ENCODE results near the gene RTN4RL1. TPM values are rescaled to one million over a fixed set of nuclear protein-coding genes. Genes with fewer than 3 reads are reported as not detected.

RTN4RL1 gene
- total RNA-seq, 2 donors from 2014 or later: 3.1 to 3.6 TPM

DNA sequence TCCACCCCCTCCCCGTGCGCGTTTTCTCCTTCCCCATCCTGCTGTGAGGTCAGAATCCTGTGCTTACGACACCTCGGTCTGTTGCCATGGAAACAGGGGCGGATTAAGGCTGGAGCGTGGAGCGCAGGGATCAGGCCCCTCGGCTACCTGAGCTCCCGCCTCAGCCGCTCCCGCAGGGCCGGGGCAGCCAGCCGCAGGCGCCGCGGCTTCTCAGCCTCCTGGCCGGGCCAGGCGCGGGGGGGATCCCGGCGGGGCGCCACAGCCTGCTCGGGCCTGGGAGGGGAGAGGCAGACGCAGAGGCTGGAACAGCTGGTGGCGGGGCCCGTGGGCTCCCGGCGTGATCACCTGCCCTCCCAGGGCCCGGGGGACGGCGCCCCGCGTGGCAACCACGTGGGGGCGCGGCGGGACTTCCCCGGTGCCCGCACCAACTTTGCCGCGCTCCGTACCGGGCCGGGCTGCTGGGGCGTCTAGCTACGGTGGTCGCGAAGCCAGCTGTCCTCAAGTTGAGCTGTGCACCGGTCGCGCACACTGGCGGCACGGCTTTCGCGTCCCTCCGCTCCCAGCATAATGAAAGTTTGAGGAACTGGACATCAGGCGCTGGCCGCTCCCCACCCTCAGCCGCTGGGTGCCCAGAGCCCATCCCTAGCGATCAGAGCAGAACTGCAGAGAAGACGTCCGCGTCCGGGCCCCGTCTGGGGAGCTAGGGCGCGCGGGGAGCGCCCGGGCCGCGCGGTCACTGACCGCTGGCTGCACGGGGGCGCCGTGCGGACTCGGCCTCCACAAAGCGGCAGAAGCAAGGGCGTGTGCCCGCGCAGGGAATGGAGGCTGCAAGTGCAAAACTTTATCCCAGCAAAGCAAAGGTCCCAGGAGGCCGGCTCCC, 1.2 kb downstream of the RTN4RL1 start:
- intact Hi-C loops (cut with DNase I): no loop called here
- Histone ChIP-seq H3K4me3 (peak overlapping the region; percentile 21 to 29), H3K4me1 (peaks cover 29% of the 10 kb centered on the region), H3K36me3 (replicated peaks in 1 of 2; ENCODE audit: insufficient read depth in 1 of 2, low read depth in 2 of 2) (no peaks in the 10 kb centered on the region), H3K9me3 (no peaks in the 10 kb centered on the region), H3K27me3 (no peaks in the 10 kb centered on the region), H3K27ac (peak overlapping the region in 3 of 4 donors; percentile 47 to 72 (median 53))
- WGBS, 2 donors: 2 to 4% methylated on average over 5 to 78 of the region's 85 CpGs
- peak in 2 of 3 donors; percentile 13 to 25 for TF ChIP-seq POLR2A (IDR thresholded peaks at IDR 0.05)
- no peak for TF ChIP-seq CTCF (IDR thresholded peaks at IDR 0.05)
- peak; percentile 34 for ATAC-seq
- peak; percentile 62 to 84 (median 78) for DNase-seq

GRCh38 chr17:2023256-2023655, 1.9 kb downstream of the RTN4RL1 start:
- H3K4me1 ChIP-seq: peaks cover 29% of the 10 kb centered on the region
- WGBS, 2 donors: 60 to 65% methylated on average over 14 to 16 of the region's 16 CpGs
- H3K27me3 ChIP-seq: no peaks in the 10 kb centered on the region
- H3K27ac ChIP-seq: peak overlapping the region in 1 of 4 donors; percentile 49
- no peak overlapping the region for H3K4me3 ChIP-seq
- H3K36me3 ChIP-seq (replicated peaks in 1 of 2; ENCODE audit: insufficient read depth in 1 of 2, low read depth in 2 of 2): no peaks in the 10 kb centered on the region
- H3K9me3 ChIP-seq: no peaks in the 10 kb centered on the region
- DNase-seq (no peak), ATAC-seq (no peak)
- intact Hi-C loops (cut with DNase I): no loop called here
- TF ChIP-seq CTCF (IDR thresholded peaks at IDR 0.05): no peak
- no peak for TF ChIP-seq POLR2A (IDR thresholded peaks at IDR 0.05)

DNA sequence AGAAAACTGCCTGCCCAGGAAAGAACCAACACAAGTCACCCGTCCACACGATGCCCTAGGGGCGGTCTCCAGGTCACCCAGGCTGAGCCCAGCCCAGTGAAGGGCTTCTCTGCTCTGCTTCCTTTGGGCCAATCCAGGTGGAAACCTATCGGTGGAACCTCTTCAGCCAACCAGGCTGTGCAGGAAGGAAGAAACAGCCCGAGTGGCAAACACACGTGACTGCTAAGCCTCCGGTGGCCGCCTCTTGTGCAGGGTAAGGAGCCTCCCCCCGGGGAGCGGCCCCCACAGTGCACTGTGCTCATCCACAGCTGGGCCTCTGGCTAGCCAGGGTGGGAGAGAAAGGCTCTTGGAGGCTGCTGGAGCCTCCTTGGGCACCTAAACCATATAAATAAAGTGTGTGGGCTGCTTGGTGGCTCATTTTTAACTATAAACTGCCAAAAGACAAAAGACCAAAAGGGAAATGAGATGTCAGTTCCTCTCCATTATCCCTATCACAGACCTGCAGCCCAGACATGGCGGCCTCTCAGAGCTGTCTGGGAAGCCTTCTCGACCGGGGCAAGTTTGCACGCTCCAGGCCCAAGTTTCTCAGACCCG, 2.4 kb downstream of the RTN4RL1 start:
- intact Hi-C loops (cut with DNase I): no loop called here
- ATAC-seq (no peak), DNase-seq (no peak)
- H3K4me3 ChIP-seq: no peak overlapping the region
- H3K36me3 ChIP-seq (replicated peaks in 1 of 2; ENCODE audit: insufficient read depth in 1 of 2, low read depth in 2 of 2): no peaks in the 10 kb centered on the region
- no peaks in the 10 kb centered on the region for H3K9me3 ChIP-seq
- 74 to 84% methylated on average over 12 to 15 of the region's 15 CpGs for WGBS, 2 donors
- peak overlapping the region in 1 of 4 donors; percentile 49 for H3K27ac ChIP-seq
- peaks cover 29% of the 10 kb centered on the region for H3K4me1 ChIP-seq
- TF ChIP-seq POLR2A (IDR thresholded peaks at IDR 0.05) (no peak), CTCF (IDR thresholded peaks at IDR 0.05) (no peak)
- no peaks in the 10 kb centered on the region for H3K27me3 ChIP-seq

GRCh38 chr17:2020721-2021120, 4.4 kb downstream of the RTN4RL1 start:
- intact Hi-C loops (cut with DNase I): no loop called here
- DNase-seq: no peak
- TF ChIP-seq CTCF (IDR thresholded peaks at IDR 0.05): no peak
- TF ChIP-seq POLR2A (IDR thresholded peaks at IDR 0.05): no peak
- ATAC-seq: no peak
- Histone ChIP-seq H3K4me1 (peaks cover 22% of the 10 kb centered on the region), H3K4me3 (no peak overlapping the region), H3K27me3 (no peaks in the 10 kb centered on the region), H3K27ac (no peak overlapping the region), H3K36me3 (replicated peaks in 1 of 2; ENCODE audit: insufficient read depth in 1 of 2, low read depth in 2 of 2) (no peaks in the 10 kb centered on the region), H3K9me3 (no peaks in the 10 kb centered on the region)
- 55 to 62% methylated on average over 6 to 8 of the region's 8 CpGs for WGBS, 2 donors
